Stimulated activated CD8-positive, alpha-beta memory T cell treated with anti-CD3 and anti-CD28 coated beads, Interleukin-7, amount 100 ng/mL, for 48 hours (primary cell): ENCODE results near the gene DYNC1H1.

Source experiments
- DNase-seq, 2 donors: peaks; one replicate each; pipeline ENCODE4 v3.0.0-alpha.2; 2020; ENCODE audit warnings: low read depth in 1 of 2; ENCODE audit errors: extremely low read depth in 1 of 2

DYNC1H1 gene

GRCh38 chr14:101964297-101965180 is at the start of gene DYNC1H1:
TSS of gene DYNC1H1 (plus strand) at chr14:101964573. CDS start at chr14:101964692, 119 bp downstream.
- peak; percentile 75 to 82 for DNase-seq

GRCh38 chr14:101915871-101916815 is 48.2 kb upstream of the DYNC1H1 start:
- no peak for DNase-seq

GRCh38 chr14:101916816-101917412 is 47.5 kb upstream of the DYNC1H1 start:
- no peak for DNase-seq

GRCh38 chr14:101917413-101918017 is 46.9 kb upstream of the DYNC1H1 start:
- DNase-seq, result no peak

GRCh38 chr14:101918065-101918989 is 46.0 kb upstream of the DYNC1H1 start:
- no peak for DNase-seq

- no peak for DNase-seq
Observed at GRCh38 chr14:101920271-101920670, 44.1 kb upstream of the DYNC1H1 start.

GRCh38 chr14:101922866-101923265 is 41.5 kb upstream of the DYNC1H1 start:
- DNase-seq, result no peak

- DNase-seq, result no peak
Observed at GRCh38 chr14:101925152-101925551, 39.2 kb upstream of the DYNC1H1 start.

GRCh38 chr14:101926085-101926484 is 38.3 kb upstream of the DYNC1H1 start:
- no peak for DNase-seq

- no peak for DNase-seq
Observed at GRCh38 chr14:101926620-101927019, 37.8 kb upstream of the DYNC1H1 start.

- peak in 1 of 2 donors; percentile 20 for DNase-seq
Observed at GRCh38 chr14:101927859-101928258, 36.5 kb upstream of the DYNC1H1 start.

GRCh38 chr14:101928415-101928841 is 35.9 kb upstream of the DYNC1H1 start:
- no peak for DNase-seq

GRCh38 chr14:101929096-101929495 is 35.3 kb upstream of the DYNC1H1 start:
- DNase-seq, result no peak

- DNase-seq, result no peak
Observed at GRCh38 chr14:101929946-101930345, 34.4 kb upstream of the DYNC1H1 start.

- no peak for DNase-seq
Observed at GRCh38 chr14:101932673-101933072, 31.7 kb upstream of the DYNC1H1 start.

- no peak for DNase-seq
Observed at GRCh38 chr14:101933209-101933608, 31.2 kb upstream of the DYNC1H1 start.

GRCh38 chr14:101934601-101935150 is 29.7 kb upstream of the DYNC1H1 start:
- no peak for DNase-seq

- no peak for DNase-seq
Observed at GRCh38 chr14:101937926-101938767, 26.2 kb upstream of the DYNC1H1 start.
